ENCODE measurements around the gene KCNJ9. TPM values are rescaled to one million over a fixed set of nuclear protein-coding genes. Genes with fewer than 3 reads are reported as not detected.

KCNJ9 gene
- total and polyA plus RNA-seq, 2 experiments from 2014 or later, result 0.24 to 0.34 TPM

DNA sequence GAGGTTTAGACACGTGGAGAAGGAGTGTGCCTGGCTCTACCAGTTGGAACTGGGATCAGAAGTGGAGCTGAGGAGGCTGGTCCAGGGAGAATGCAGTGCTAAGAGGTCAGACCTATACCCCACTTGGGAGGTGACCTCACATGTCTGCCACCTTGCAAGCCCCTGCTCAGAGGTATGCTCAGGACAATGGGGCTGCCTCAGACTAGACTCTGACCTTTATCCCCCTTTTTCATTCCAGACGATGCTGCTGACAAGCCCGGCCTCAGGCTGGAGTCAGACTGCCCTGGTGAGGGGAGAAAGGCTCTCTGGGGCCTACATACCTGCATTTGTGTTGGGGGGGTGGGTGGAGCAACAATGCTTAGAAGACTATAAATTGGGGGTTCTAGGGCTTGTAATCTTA lies 16.6 kb upstream of the KCNJ9 start:
- Histone ChIP-seq H2AFZ (no peak overlapping the region), H3F3A (replicated peaks; ENCODE audit: low read depth) (no peaks in the 10 kb centered on the region), H3K36me3 (ENCODE audit: insufficient read depth) (no peaks in the 10 kb centered on the region), H3K4me1 (ENCODE audit: insufficient read depth) (peaks cover 25% of the 10 kb centered on the region), H3K27me3 (ENCODE audit: insufficient read depth) (peaks cover 14% of the 10 kb centered on the region; the same call in 1 of the 2 replicates), H3K27ac (ENCODE audit: low read depth) (no peak overlapping the region), H4K20me1 (replicated peaks; ENCODE audit: insufficient read depth) (no peaks in the 10 kb centered on the region), H3K4me3 (no peak overlapping the region), H3K4me2 (no peak overlapping the region), H3K9me2 (ENCODE audit: insufficient read depth) (no peaks in the 10 kb centered on the region), H3K79me2 (replicated peaks; ENCODE audit: insufficient read depth) (no peaks in the 10 kb centered on the region)
- no peak for TF ChIP-seq EZH2 (IDR thresholded peaks at IDR 0.05; ENCODE audit: low read depth, unreplicated experiment)
- Mint-ChIP-seq H3K27me3 (ENCODE audit: insufficient read depth, low read depth, poor library complexity) (peaks cover 14% of the 10 kb centered on the region), H3K4me3 (no peak overlapping the region), H3K9me3 (no peaks in the 10 kb centered on the region; the same call in 2 of the 3 replicates), H3K36me3 (ENCODE audit: low read depth) (no peaks in the 10 kb centered on the region), H3K4me1 (peaks cover 41% of the 10 kb centered on the region), H3K27ac (no peak overlapping the region)
- no peak for DNase-seq (ENCODE audit: low spot score)
- no peak for ATAC-seq

GRCh38 chr1:160066829-160067745 lies 14.3 kb upstream of the KCNJ9 start:
- no peak overlapping the region for H2AFZ ChIP-seq

More at GRCh38 chr1:160066829-160067745, 14.3 kb upstream of the KCNJ9 start:
- peaks cover 35% of the 10 kb centered on the region for H3K4me1 Mint-ChIP-seq
- no peak overlapping the region; the same call in 1 of the 2 replicates for H3K27ac Mint-ChIP-seq
- H3K27ac ChIP-seq (ENCODE audit: low read depth), result no peak overlapping the region
- no peaks in the 10 kb centered on the region for H3K36me3 Mint-ChIP-seq (ENCODE audit: low read depth)
- peaks cover 4% of the 10 kb centered on the region; the same call in 1 of the 2 replicates for H3F3A ChIP-seq (replicated peaks; ENCODE audit: low read depth)
- H4K20me1 ChIP-seq (replicated peaks; ENCODE audit: insufficient read depth), result no peaks in the 10 kb centered on the region
- H3K9me3 Mint-ChIP-seq, result no peaks in the 10 kb centered on the region; the same call in 2 of the 3 replicates
- H3K27me3 ChIP-seq (ENCODE audit: insufficient read depth), result peaks cover 28% of the 10 kb centered on the region
- H3K4me1 ChIP-seq (ENCODE audit: insufficient read depth), result peaks cover 29% of the 10 kb centered on the region
- peaks cover 16% of the 10 kb centered on the region for H3K27me3 Mint-ChIP-seq (ENCODE audit: insufficient read depth, low read depth, poor library complexity)
- 0 out of 2 replicates have a peak overlapping the region, but pooled peaks have one; percentile 15 for H3K4me3 ChIP-seq
- H3K79me2 ChIP-seq (replicated peaks; ENCODE audit: insufficient read depth), result no peaks in the 10 kb centered on the region
- DNase-seq (ENCODE audit: low spot score) (peak; percentile 45), ATAC-seq (no peak)
- no peaks in the 10 kb centered on the region for H3K9me2 ChIP-seq (ENCODE audit: insufficient read depth)
- H3K4me3 Mint-ChIP-seq, result no peak overlapping the region
- H3K36me3 ChIP-seq (ENCODE audit: insufficient read depth), result no peaks in the 10 kb centered on the region
- no peak for TF ChIP-seq REST (IDR thresholded peaks at IDR 0.05; ENCODE audit: unreplicated experiment)
- TF ChIP-seq, protein P1, sequence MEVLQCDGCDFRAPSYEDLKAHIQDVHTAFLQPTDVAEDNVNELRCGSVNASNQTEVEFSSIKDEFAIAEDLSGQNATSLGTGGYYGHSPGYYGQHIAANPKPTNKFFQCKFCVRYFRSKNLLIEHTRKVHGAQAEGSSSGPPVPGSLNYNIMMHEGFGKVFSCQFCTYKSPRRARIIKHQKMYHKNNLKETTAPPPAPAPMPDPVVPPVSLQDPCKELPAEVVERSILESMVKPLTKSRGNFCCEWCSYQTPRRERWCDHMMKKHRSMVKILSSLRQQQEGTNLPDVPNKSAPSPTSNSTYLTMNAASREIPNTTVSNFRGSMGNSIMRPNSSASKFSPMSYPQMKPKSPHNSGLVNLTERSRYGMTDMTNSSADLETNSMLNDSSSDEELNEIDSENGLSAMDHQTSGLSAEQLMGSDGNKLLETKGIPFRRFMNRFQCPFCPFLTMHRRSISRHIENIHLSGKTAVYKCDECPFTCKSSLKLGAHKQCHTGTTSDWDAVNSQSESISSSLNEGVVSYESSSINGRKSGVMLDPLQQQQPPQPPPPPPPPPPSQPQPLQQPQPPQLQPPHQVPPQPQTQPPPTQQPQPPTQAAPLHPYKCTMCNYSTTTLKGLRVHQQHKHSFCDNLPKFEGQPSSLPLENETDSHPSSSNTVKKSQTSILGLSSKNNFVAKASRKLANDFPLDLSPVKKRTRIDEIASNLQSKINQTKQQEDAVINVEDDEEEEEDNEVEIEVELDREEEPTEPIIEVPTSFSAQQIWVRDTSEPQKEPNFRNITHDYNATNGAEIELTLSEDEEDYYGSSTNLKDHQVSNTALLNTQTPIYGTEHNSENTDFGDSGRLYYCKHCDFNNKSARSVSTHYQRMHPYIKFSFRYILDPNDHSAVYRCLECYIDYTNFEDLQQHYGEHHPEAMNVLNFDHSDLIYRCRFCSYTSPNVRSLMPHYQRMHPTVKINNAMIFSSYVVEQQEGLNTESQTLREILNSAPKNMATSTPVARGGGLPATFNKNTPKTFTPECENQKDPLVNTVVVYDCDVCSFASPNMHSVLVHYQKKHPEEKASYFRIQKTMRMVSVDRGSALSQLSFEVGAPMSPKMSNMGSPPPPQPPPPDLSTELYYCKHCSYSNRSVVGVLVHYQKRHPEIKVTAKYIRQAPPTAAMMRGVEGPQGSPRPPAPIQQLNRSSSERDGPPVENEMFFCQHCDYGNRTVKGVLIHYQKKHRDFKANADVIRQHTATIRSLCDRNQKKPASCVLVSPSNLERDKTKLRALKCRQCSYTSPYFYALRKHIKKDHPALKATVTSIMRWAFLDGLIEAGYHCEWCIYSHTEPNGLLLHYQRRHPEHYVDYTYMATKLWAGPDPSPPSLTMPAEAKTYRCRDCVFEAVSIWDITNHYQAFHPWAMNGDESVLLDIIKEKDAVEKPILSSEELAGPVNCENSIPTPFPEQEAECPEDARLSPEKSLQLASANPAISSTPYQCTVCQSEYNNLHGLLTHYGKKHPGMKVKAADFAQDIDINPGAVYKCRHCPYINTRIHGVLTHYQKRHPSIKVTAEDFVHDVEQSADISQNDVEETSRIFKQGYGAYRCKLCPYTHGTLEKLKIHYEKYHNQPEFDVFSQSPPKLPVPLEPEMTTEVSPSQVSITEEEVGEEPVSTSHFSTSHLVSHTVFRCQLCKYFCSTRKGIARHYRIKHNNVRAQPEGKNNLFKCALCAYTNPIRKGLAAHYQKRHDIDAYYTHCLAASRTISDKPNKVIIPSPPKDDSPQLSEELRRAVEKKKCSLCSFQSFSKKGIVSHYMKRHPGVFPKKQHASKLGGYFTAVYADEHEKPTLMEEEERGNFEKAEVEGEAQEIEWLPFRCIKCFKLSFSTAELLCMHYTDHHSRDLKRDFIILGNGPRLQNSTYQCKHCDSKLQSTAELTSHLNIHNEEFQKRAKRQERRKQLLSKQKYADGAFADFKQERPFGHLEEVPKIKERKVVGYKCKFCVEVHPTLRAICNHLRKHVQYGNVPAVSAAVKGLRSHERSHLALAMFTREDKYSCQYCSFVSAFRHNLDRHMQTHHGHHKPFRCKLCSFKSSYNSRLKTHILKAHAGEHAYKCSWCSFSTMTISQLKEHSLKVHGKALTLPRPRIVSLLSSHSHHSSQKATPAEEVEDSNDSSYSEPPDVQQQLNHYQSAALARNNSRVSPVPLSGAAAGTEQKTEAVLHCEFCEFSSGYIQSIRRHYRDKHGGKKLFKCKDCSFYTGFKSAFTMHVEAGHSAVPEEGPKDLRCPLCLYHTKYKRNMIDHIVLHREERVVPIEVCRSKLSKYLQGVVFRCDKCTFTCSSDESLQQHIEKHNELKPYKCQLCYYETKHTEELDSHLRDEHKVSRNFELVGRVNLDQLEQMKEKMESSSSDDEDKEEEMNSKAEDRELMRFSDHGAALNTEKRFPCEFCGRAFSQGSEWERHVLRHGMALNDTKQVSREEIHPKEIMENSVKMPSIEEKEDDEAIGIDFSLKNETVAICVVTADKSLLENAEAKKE (CRISPR knock-in tag; IDR thresholded peaks at IDR 0.05), result 0 out of 2 replicates have a peak, but pooled peaks have one; percentile 16
- peak overlapping the region; percentile 62 for H3K4me2 ChIP-seq
